HAP-1 (cell line): ENCODE results near the gene KANK4.
A peak's percentile ranks its signal among the peaks of the same experiment; 100 is the strongest.

Experiments used
- DNase-seq, 2 experiments: peaks; one replicate each; pipeline ENCODE4 v3.0.0-alpha.2; 2016 to 2020; ENCODE audit warnings: low spot score in 2 of 2
- H3K27me3 ChIP-seq: fragments of 250-450 bp; sonication (Bioruptor Pico); 2 replicates; pipeline ENCODE4 v1.5.1; 2020; ENCODE audit warnings: low read depth, mild to moderate bottlenecking, moderate library complexity
- H3K36me3 ChIP-seq: fragments of 250-450 bp; sonication (Bioruptor Pico); replicated peaks from 2 replicates; pipeline ENCODE4 v1.5.1; 2020; ENCODE audit warnings: mild to moderate bottlenecking
- H3K4me1 ChIP-seq: fragments of 250-450 bp; sonication (Bioruptor Pico); 2 replicates; pipeline ENCODE4 v1.5.1; 2020; ENCODE audit warnings: mild to moderate bottlenecking
- H3K4me3 ChIP-seq: fragments of 250-450 bp; sonication (Bioruptor Pico); 2 replicates; pipeline ENCODE4 v1.5.1; 2020; ENCODE audit warnings: mild to moderate bottlenecking, moderate library complexity
- H3K9me3 ChIP-seq: fragments of 250-450 bp; sonication (Bioruptor Pico); 2 replicates; pipeline ENCODE4 v1.5.1; 2020; ENCODE audit warnings: mild to moderate bottlenecking, moderate library complexity
- in situ Hi-C: fragments of 300-500 bp; cut with MboI; formaldehyde crosslinking; loops from 3 replicates; pipeline ENCODE4 v1.14.3; 2020; ENCODE audit warnings: low sequenced_read_pairs, inconsistent platforms, mixed read lengths

The KANK4 gene

DNA sequence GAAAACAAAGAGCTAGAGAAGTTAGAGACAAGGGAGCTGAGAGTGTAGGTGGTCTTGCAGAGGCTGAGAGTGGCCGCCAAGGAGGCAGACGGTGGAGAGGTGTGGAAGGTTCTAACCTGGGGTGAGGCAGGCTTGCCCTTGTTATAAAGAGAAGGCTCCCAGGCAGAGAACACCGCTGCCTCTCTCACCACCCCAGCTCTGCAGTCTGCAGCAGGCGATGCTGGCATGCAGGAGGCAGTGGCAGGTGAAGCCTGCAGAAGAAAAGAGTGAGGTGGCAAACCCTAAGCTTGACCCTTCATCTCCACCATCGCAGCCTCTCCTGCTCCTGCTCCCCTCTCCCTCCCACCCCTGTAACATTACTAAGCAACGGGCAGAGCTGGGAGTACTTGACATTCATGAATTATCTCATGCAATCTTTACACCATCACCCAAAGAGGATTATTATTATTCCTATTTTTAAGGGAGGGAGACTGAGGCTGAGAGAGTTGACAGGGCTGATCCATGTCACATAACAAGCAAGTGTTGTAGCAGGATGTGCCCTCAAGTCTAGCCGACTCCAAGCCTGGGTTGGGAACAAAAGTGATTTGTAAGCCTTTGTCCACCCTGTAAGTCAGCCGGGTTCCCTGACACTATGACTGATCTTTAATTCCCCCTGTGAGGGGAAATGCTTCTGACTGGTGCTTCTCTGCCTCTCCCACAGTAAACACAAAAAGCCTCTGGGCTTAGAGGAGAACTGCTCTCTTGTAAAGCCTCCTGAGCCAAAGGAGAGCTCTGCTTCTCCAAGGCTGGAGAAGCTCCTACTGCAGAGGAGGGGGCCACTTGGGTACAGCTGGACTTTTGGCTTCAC, 36.1 kb downstream of the KANK4 start:
- H3K27me3 ChIP-seq, result no peaks in the 10 kb centered on the region; the same call in none of the 2 replicates
- no peaks in the 10 kb centered on the region for H3K9me3 ChIP-seq
- H3K4me3 ChIP-seq, result no peak overlapping the region
- in situ Hi-C loops, result no loop called here
- H3K36me3 ChIP-seq, result no peaks in the 10 kb centered on the region
- no peaks in the 10 kb centered on the region for H3K4me1 ChIP-seq
- peak in 1 of 2 experiments; percentile 23 for DNase-seq

DNA sequence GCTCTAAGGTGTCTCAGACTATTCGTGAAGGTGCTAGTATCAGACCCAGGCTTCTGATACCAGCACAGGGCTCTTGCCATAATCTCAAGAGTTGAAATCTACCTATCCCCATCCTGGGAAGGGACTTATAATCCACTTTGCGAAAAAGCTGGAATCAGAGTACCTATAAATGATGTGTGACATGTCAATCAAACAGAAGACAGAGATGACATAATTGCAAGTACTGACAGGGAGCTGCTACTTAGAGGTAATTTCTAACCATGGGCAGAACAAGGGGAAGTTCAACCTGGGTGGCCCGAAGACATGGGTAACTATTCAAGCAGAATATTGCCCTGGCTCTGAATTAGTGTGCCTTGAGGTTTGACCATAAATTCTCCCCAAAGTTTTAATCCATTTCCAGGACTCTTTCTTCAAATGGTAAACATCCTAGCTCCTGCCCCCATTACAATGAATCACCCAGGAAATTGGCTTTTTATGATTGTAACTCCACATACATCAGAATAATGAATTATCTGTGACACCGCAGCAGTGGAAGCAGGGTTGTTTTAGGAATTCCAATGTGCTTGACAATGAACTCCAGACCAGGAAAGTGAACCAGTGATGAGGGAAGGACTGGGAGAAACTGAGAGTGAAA, 37.2 kb downstream of the KANK4 start:
- Histone ChIP-seq H3K9me3 (no peaks in the 10 kb centered on the region), H3K4me3 (no peak overlapping the region), H3K4me1 (no peaks in the 10 kb centered on the region), H3K36me3 (no peaks in the 10 kb centered on the region), H3K27me3 (no peaks in the 10 kb centered on the region; the same call in none of the 2 replicates)
- in situ Hi-C loops, result no loop called here
- no peak for DNase-seq

DNA sequence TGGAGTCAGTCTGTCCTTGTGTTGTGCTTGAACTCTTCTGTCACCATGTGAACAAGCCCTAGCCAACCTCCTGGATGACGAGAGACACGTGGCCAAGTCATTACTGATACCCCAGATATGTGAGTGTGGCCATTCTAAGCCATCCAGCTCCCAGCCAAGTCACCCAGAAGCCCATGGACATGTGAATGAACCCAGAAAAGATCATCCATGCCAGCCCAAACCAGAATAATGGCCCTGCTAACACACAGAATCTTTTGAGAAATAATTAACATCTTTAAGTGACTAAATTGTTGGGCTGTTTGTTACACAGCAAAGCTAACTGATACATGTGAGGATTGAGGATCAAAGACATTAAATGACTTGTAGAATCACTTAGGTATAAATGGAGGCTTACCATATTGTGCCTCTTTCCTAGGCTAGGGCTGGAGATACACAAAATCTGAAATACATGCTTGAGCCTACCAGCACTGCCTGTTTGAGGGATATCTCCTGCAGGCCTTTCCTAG, 38.2 kb downstream of the KANK4 start:
- Histone ChIP-seq H3K4me3 (no peak overlapping the region), H3K27me3 (no peaks in the 10 kb centered on the region; the same call in 1 of the 2 replicates), H3K4me1 (no peaks in the 10 kb centered on the region), H3K36me3 (no peaks in the 10 kb centered on the region), H3K9me3 (no peaks in the 10 kb centered on the region)
- in situ Hi-C loops, result no loop called here
- no peak for DNase-seq

DNA sequence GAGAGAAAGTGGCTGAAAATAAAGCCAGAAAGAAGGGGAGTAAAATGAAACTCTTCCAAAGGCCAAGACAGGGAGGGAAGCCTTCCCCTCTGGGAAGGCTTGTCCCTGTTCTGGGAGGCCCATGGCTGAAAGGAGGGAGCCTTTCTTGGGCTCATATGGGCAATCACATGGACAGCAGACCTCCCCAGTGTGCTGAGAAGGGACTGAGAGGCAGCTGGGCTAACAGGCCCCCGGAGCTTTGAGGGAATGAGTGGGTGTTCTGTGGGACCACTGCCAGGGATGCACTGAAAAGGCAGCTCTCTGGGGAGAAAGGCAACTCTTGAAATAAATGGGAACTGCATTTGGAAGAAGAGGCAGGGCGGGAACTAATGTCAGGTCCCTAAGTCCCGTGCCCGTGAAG, 39.1 kb downstream of the KANK4 start:
- Histone ChIP-seq H3K4me1 (no peaks in the 10 kb centered on the region), H3K36me3 (no peaks in the 10 kb centered on the region), H3K4me3 (no peak overlapping the region), H3K9me3 (no peaks in the 10 kb centered on the region), H3K27me3 (no peaks in the 10 kb centered on the region; the same call in 1 of the 2 replicates)
- no peak for DNase-seq
- in situ Hi-C loops, result no loop called here

DNA sequence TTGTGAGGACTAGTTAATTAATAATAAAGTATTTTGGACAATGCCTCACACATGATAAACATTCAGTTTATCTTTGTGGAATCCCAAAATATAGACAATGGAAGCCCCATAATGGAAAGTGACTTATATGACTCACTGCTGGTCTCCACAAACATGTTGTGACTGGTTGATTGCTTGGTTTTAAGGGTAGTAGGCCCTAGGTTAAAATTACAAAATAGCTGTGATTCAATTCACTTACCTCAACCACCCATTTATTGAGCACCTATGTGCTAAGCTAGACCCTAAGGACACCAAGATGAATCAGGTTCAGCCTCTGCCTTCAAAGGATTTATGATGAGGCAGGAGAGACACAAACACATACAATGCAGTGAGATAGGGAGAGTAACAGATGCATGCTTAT, 42.4 kb downstream of the KANK4 start:
- Histone ChIP-seq H3K27me3 (no peaks in the 10 kb centered on the region), H3K4me3 (no peak overlapping the region), H3K9me3 (no peaks in the 10 kb centered on the region), H3K36me3 (no peaks in the 10 kb centered on the region), H3K4me1 (no peaks in the 10 kb centered on the region)
- in situ Hi-C loops, result no loop called here
- DNase-seq, result no peak

DNA sequence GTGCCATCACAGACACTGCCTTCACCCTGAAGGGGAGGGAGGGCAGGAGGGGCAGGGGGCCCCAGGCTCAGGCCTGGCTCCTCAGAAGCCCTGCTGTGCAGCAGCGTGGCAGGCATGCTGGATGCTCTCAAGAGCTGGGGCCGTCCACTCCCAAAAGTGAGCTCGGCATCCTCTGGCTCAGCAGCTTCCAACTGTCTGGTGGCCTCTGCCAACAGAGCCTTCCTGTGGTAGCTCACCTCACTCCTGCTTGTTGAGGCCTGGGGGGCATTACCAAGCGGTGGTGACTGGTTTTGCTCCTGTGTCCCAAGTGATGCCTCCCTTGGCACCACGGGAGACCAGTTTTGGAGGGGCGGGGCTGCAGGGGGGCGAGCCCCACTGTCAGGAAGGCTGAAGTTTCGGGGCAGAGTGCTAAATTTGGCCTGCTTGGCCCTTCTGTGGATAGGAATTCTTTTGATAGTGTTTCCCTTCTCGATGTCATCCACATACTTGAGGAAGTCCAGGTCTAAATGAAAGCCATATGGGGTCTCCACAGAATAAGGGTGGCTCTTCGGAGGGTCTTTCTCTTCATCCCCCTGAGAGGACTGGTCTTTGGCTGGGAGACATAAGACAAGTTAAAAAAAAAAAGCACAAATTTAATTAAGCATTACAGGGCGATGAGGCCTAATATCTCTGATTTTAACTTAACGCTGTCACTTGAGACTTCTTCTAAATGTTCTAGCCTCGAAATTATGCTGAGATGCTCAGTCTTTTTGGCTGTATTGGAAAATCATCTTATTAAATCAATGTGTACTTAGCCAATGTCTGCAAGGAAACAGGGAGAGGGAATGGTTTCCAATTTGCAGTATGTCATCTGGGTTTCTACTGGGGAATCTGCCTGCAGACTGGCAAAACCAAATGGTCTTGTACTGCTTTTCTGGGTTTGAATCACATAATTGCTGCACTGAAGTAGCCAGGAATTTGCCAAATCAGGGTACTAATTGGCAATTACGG, 44.4 kb downstream of the KANK4 start:
- Histone ChIP-seq H3K27me3 (no peaks in the 10 kb centered on the region), H3K4me3 (no peak overlapping the region), H3K36me3 (no peaks in the 10 kb centered on the region), H3K4me1 (no peaks in the 10 kb centered on the region), H3K9me3 (no peaks in the 10 kb centered on the region)
- DNase-seq, result no peak
- in situ Hi-C loops, result no loop called here

DNA sequence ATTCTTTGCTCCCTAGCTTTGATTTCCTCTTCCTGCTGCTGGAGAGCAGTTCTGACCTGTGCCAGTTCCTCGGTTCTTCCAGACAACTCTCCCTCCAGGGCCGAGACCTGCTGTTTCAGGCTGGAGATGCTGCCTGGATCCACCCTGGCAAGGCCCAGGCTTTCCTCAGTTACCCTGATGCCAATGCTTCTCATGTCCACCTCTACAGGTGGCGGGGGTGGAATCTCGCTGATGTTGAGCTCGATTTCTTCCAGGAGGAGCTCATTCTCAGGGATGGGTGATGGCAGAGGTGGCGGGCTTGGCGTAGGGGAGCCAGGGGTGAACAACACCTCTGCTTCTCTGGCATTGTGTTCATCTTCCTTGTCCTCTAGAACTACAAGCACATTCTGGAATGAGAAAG, 45.3 kb downstream of the KANK4 start:
- no peaks in the 10 kb centered on the region for H3K27me3 ChIP-seq
- no peaks in the 10 kb centered on the region for H3K36me3 ChIP-seq
- H3K4me1 ChIP-seq, result no peaks in the 10 kb centered on the region
- no peaks in the 10 kb centered on the region for H3K9me3 ChIP-seq
- in situ Hi-C loops, result no loop called here
- H3K4me3 ChIP-seq, result no peak overlapping the region
- no peak for DNase-seq

DNA sequence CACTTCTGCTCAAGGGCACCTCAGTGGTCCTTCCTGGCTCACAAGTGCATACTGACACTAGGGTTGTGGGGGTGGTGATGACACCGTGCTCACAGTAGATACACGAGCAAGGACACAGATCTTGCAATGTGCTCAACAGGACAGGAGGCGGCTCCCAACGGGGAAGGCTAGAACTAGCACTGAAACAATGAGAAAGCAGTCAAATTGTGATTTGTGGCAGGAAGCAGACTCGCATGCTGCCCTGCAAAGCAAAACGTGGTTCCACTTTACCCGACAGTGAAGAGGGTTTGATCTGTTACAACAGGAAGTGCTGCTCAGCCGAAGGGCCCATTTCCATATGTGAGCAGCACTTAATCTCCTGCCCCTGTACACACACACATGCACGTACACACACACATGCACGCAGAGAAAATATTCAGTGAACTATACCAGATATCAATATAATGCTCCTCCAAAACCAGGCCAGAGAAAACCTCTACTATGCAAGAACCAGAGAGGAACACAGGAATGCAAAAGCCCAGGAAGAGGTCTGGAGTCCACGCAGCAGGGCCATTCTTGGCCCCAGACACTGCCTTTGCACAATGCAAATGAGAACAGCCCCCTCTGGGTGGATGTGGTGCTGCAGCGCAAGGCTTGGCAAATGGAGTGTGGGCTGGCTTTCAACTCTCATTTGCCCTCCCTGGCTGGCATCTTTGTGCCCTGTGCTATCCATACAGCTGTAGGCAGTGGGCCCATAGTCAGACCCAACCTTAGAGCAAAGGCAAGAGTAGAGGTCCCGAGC, 47.1 kb downstream of the KANK4 start:
- peak in 1 of 2 experiments; percentile 31 for DNase-seq
- Histone ChIP-seq H3K36me3 (no peaks in the 10 kb centered on the region), H3K4me3 (no peak overlapping the region), H3K4me1 (no peaks in the 10 kb centered on the region), H3K9me3 (no peaks in the 10 kb centered on the region), H3K27me3 (no peaks in the 10 kb centered on the region)
- in situ Hi-C loops, result no loop called here

DNA sequence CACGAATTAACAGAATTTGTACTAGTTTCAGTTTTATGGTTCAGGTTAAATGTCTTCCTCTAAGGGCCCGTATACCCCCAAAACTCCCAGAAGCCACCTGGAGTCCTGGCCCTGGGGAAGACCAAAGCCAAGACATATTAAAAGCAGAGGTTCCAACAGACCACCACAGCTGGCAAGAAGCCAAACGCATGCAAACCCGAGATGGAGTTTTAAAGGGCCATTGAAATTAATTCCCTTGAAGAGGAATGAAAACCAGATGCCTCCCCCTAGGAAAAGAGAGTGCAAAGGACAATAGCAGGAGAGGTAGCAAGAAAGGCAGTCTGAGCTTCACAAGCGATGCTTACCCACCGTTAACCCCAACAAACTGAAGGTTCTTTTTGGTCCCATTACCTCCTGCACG, 48.1 kb downstream of the KANK4 start:
- in situ Hi-C loops, result no loop called here
- Histone ChIP-seq H3K4me3 (no peak overlapping the region), H3K36me3 (no peaks in the 10 kb centered on the region), H3K9me3 (no peaks in the 10 kb centered on the region), H3K4me1 (no peaks in the 10 kb centered on the region), H3K27me3 (no peaks in the 10 kb centered on the region)
- peak in 1 of 2 experiments; percentile 28 for DNase-seq

DNA sequence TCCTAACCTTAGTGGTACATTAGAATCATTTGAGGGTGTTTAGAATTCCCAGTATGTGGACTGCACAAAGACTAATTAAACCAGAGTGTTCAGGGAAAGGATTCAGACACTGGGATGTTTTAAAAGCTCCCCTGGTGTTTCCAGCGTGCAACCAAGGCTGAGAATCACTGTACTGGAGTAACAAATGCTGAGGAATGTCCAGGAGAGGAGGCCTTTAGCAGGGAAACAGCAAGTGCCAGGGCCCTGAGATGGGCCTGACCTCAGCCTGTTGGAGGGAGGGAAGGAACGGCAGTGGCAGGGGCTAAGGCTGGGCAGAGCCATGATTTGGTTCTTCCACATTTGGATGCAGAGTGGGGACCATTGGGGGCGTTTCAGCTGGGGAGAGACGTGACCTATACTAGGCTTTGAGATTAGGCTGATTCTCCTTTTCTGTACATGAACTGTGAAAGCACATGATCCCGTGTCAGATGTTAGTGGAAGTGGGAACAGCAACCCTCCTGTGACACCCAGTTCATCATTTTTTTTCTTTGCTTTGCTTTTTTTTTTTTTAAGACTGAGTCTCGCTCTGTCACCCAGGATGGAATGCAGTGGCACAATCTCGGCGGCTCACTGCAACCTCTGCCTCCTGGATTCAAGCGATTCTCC, 49.3 kb downstream of the KANK4 start:
- DNase-seq, result no peak
- Histone ChIP-seq H3K27me3 (no peaks in the 10 kb centered on the region), H3K9me3 (no peaks in the 10 kb centered on the region), H3K4me3 (no peak overlapping the region), H3K4me1 (no peaks in the 10 kb centered on the region), H3K36me3 (no peaks in the 10 kb centered on the region)
- in situ Hi-C loops, result no loop called here

DNA sequence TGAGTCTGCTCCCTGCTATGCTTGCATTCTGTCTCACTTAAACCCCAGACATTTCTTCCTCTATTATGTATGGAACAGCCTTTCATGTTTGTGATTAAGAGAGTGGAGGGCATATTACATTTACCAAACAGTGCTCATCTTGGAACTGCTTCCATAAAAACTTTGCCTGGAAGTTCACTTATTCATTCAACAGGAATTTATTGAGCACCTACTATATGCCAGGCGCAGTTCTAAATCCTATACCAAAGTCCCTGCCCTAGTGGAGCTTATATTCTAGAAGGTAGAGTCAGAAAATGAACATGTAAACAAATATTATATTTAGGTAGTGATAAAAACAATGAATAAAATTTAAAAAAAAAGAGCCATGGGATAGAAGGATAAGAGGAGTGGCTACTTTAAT, 49.8 kb downstream of the KANK4 start:
- H3K36me3 ChIP-seq, result no peaks in the 10 kb centered on the region
- H3K4me1 ChIP-seq, result no peaks in the 10 kb centered on the region
- no peaks in the 10 kb centered on the region for H3K27me3 ChIP-seq
- DNase-seq, result no peak
- no peak overlapping the region for H3K4me3 ChIP-seq
- in situ Hi-C loops, result no loop called here
- H3K9me3 ChIP-seq, result no peaks in the 10 kb centered on the region

DNA sequence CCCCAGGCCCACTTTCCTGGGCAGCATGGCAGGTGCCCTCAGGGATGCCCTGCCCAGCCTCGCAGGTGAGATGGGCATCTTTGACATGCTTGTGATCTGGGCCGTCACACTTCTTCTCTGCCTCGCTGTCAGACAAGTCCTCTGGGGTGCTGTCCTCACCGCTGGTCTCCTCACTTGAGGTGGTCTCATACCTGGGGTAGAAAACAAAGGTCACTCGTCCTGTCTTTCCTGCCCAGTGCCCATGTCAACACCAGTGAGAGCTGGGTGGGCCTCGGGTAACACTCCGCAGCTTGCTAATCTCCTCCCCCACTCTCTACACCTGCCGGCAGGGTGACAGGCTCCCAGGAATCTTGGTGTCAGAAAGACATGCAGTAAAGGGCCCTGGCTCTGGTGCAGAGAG, 50.9 kb downstream of the KANK4 start:
- Histone ChIP-seq H3K4me1 (no peaks in the 10 kb centered on the region), H3K9me3 (no peaks in the 10 kb centered on the region)
- DNase-seq, result no peak

More for the DNA sequence above, 50.9 kb downstream of the KANK4 start:
- Histone ChIP-seq H3K27me3 (no peaks in the 10 kb centered on the region), H3K36me3 (no peaks in the 10 kb centered on the region), H3K4me3 (no peak overlapping the region)
- in situ Hi-C loops, result no loop called here
